NCI-H1436 (cell line): ENCODE results near the gene ZNF80.

ENCODE experiments used
- DNase-seq: peaks from one replicate; lab custom pipeline; 2025; lab: John Stamatoyannopoulos, UW

Gene ZNF80

DNA sequence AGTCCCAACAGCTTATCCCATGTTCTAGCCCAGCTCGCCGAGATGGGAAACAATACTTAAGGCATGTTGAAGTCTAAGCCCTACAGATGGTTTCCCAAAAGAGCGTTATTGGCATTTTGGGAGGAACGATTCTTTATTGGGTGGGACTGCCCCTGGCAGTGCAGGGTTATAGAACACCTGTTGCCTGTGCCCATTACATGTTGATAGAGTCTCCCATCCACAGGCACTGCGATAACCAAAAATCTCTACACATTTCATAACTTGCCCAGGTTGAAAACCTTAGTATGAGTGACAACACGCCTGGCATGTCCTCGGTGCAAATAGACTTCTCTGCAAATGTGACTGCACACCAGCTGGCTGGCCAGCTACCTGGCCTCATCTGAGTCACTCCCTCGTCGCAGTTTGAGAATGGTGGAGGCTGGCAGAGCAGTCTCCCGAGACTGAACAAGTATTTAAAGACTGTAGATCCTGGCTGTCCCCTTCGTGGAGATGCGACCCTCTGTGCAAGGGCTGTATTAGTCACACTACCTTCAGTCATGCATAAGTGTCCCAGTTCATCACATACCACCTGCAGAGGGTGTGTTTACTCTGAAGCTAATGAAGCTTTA lies 18.7 kb downstream of the ZNF80 start:
- DNase-seq: no peak

DNA sequence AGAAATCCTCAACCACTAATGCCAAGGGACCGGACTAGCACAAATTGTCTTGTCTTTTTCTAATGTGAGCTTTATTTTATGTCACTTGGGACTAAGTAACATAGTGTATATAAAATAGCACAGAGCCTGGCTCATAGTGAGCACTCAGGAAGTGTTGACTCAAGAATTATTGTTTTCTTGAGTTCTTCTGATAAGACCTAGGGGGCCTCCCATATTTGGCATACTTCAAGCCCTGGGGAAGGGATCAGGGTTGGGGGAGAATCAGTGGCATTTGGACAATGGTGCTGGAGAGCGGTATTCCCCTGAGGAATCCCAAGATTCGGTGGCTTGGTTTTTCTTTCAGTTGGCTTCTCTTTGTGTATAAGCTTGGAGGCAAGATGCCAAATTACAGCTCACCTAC lies 19.4 kb downstream of the ZNF80 start:
- no peak for DNase-seq

DNA sequence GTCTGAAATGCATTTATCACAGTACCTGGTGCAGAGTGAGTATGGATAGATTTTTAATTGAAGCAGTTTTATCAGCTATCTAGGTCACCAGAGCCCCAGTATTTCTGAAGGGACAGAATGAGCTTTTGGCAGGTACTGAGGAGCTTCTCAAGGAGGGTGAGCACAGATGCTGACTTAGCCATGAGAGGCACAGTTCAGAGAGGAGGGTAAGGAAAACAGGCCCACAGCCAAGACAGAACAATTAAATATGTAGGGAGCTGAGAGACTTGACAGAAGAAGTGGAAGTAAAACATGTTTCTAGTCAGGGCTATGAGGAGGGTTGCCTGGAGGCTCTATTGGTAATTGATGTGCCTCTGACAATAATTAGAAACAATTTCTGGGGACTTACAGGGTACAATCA lies 20.1 kb downstream of the ZNF80 start:
- DNase-seq: peak; percentile 70

DNA sequence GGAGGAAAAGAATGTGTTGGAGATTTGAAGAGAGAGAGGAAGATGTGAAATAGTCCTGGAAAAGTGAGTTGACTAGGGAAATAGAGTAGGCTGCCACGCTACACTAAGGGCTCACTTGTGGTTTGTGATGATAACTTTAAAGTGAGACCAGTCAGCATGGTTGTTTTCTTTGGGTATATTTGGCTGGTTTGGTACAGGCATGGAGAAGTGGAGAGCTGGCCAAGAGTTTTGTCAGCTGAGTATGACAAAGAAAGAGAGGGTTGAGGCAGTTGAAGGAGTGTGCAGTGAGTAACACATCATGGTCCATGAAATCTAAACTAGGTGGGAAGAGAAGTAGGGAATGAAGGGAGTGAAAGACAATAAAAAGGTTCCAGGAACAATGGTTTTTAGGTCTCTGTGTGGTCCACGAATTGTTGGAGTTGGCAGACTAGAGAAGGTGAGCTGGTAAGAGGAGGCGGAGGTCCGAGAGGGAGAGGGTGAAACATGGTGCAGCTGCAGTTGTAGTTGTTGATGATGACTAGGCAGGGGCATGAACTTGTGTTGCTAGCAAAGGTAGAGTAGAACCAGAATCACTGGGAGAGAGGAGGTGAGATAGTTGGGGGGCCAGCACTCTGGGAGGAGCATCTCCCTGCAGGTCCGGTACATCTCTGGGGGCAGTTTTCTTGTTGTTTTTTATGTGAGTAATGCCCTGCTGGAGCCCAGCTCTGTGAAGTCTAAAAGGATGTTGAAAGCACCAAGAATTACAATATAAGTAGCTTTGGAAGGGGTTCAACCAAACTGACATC lies 21.0 kb downstream of the ZNF80 start:
- DNase-seq: no peak

DNA sequence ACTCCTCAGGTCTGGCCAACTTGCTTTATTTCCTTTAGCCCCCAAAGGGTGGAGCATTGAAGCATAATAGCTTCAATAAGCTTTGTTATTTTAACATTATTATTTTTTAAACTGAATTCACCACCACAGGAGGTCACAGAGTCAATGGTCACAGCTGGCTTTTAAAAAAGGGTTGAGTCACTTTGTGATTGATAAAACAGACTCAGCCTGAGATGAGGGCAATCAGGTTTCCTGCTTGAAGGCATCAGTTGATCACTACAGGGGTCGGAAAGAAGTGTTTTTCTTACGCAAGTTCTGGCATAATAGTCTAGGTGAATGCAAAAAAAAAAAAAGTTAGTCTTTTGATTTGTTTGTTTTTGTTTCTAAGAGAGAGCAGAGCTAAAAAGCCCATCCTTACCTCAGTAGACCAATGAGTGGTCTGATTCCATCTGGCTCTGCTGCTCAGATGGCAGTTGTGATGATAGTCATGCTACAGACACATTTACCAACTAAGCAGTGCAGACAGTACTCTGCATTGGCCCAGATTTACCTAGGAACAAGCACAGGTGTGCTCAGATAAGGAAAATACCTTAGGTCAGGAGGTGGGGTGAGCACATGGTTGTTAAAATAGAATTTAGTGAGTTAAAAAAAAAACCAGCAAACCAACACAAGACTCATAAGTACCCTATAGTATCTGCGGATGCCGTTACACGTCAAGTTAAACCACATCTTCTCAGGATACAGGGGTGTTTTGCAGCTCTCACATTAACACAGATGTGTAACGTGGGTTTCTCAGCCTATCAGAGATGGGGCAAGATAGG lies 22.6 kb downstream of the ZNF80 start:
- DNase-seq: no peak

DNA sequence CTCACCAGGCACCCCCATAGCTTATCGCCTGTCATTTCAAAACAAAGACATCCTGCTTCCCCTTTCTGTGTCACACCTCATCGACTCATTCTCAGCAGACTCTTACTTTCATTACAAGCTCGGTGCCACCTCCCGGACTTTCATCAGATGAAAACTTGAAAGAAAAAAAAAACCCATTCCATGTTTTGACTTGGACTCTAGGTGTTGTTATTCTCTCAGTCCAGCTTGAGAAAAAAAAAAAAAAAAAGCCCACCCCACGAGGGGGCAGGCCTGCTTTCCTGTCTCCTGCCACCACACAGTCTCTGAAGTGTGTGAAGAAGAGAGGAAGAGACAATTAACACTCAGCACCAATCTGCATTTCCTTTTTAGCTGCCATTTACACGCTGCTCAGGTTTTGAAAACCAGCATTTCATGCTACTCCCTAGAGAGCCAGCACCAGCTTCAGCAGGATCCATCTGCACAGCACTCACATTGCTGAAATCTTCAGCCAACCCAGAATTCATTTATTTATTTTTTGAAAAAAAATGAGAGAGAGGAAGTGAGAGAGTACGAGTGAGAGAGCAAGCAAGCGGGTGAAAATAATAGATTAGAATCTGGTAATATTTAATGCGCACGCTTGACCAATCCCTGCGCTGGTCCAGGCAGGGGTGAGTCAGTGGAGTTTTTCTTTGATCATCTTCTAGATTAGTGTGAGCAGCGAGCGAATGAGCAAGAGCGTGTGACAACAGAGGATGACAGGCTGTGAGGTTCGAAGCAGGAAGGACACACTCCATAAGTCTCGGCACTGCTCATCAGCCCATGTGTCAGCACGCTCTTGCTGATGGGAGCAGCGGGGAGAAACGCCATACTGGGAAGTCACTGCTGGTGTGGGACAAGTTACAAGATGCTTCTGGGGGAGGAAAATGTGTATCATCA lies 23.5 kb downstream of the ZNF80 start:
- peak; percentile 28 for DNase-seq

DNA sequence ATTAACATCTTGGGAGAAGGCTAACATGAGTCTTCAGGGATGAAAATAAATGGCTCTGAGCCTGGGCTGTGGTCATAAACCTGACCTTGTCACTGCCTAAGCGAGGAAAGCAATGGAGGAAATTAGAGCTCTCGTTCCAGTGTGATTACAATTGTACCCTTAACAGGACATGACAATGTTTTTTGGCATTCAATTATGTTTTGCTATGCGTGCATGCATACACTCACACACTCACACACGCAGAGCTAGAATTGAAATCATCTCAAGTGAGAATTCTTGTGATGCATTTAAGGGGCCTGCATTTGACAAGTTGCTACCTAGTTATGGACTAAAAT lies 24.1 kb downstream of the ZNF80 start:
- no peak for DNase-seq

DNA sequence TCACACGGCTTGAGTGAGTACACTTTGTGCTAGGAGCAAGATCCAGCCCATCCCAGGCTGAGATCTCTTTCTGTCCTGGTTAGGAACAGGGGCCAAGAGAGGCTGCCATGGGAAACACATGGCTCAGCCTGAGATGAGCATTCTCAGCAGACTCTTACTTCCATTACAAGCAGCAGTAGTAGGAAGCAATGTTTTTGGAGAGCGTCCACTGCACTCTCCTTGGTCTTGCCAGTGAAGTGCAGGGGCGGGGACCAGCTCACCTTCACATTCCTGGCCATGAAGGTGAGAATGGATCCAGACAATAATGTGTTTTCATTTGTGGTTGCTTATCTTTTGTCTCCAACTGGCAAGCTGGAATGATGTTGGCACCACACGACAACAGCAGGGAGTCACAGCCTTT lies 24.7 kb downstream of the ZNF80 start:
- DNase-seq: no peak

DNA sequence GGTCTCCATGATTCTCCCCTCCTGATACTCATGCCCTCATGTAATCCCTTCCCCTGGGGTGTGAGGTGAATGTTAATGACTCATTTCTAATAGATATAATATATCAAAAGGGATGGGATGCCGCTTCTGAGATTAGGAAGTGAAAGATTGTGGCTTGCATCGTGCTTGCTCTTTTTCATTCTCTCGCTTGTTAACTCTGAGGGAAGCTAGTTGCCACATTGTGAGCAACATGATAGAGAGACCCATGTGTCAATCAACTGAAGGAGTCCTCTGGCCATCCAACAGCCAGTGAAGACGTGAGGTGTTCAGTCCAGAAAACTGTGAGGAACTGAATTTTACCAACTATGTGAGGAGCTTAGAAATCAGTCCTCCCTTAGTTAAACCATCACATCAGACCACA lies 29.6 kb downstream of the ZNF80 start:
- no peak for DNase-seq

DNA sequence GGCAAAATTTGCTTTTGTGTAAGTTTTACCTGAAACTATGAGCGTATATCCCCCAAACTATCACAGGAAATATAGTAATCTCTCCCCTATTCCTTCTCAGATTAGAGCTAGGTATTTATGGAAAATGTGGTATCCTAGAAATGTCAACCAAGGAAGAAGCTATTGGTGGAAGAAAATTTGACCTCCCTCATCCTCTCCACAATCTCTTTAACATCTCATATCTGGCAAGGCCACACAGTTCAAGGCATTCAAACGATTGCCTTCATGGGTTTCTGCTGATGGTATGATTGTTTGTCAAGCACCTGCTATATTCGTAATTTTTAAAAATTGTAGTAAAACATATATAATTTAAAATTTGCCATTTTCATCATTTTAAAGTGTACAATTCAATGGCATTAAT lies 31.0 kb downstream of the ZNF80 start:
- DNase-seq: no peak

DNA sequence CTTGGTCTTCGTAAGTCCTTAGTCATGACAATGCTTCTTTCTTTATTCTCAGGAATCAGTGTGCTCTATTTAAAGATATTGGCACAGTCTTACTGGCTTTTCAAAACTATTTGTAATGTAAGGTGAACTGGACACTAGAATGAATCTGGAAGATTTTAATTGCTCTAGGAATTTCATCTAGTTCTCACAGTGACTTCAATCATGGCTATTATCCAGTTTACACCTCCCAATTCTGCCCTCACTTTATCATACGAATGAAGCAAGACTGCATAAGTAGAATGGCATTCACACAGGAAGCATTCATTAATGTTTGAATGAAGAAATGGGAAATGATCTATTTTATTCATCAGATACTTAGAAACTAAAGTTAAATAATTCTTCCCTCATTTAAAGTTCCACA lies 31.8 kb downstream of the ZNF80 start:
- no peak for DNase-seq

DNA sequence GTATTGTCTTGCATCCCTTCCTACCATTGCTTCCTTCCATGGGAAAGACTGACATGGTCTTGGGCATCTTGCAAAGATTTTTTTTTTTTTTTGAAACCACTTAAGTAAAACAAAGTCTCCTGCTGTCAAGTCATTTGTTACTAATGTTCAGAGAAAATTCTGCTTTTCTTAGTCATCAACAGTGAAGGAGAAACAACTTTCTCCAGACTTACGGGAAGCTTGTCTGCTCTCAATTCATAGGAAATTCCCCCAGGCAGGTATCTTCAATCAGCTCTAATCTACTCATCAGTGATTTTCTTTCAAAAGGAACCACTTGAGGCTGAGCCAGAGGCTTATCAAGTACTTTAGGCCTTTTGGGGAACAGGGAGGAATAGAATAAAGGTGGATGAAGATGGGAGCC lies 42.6 kb downstream of the ZNF80 start:
- no peak for DNase-seq

DNA sequence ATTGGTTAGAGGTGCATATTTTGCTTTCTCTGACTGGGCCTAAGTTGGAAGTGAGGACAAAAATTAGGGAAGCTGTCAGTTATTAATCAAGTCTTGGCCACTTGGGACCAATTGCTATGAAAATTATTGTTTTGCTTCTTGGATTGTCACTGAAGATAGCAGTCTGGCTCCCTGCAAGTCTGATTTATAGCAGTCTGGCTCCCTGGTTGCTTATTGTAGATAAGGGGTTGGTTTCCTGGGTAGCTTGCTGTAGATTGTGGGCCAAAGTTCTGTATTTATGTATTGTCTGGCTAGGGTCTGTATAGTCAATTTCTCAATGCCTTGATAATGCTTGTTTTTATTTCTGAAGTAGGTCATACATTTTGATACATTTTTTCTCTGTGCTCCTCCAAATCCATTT lies 45.2 kb downstream of the ZNF80 start:
- DNase-seq: no peak

DNA sequence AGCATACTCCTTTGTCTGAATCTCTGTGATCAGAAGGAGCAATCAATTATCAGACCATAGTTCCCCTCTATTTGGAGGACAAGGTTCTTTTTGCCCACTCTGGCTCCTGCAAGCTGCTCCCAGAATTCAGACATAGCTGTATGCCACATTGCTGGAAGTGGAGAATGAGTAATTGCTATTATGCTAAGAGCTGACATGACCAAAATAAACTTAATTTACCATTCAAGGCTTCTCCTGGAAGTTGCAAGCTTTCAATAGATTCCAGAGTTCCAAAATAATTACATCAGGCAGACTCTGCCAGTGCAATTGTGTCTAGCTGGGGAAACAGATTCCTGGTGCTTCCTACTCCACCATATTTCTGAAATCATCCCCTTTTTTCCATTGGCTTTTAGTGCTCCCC lies 50.9 kb downstream of the ZNF80 start:
- no peak for DNase-seq
